Effector memory CD4-positive, alpha-beta T cell (primary cell): ENCODE results near the gene SLC6A1.

ENCODE experiments used
- DNase-seq, 3 donors: peaks; one replicate each; pipeline ENCODE4 v3.0.0-alpha.2; 2020
- H3K27ac ChIP-seq: 2 replicates; pipeline ENCODE4 v1.7.0; 2013; ENCODE audit warnings: mild to moderate bottlenecking, low read length, moderate library complexity; ENCODE audit not compliant: insufficient read depth, poor library complexity, severe bottlenecking
- H3K27me3 ChIP-seq: replicated peaks from 2 replicates; pipeline ENCODE4 v1.7.0; 2013; ENCODE audit warnings: mild to moderate bottlenecking, low read length; ENCODE audit not compliant: insufficient read depth, control insufficient read depth, poor library complexity, severe bottlenecking
- H3K36me3 ChIP-seq: 2 replicates; pipeline ENCODE4 v1.7.0; 2013; ENCODE audit warnings: mild to moderate bottlenecking, low read length, moderate library complexity; ENCODE audit not compliant: control insufficient read depth, insufficient read depth
- H3K4me1 ChIP-seq: 2 replicates; pipeline ENCODE4 v1.7.0; 2013; ENCODE audit warnings: low read length, mild to moderate bottlenecking; ENCODE audit not compliant: control insufficient read depth, insufficient read depth, poor library complexity, severe bottlenecking
- H3K4me3 ChIP-seq: 2 replicates; pipeline ENCODE4 v1.7.0; 2013; ENCODE audit warnings: low read length, low read depth, mild to moderate bottlenecking; ENCODE audit not compliant: insufficient read depth, poor library complexity, severe bottlenecking
- H3K9me3 ChIP-seq: 2 replicates; pipeline ENCODE4 v1.7.0; 2013; ENCODE audit warnings: mild to moderate bottlenecking, low read length, moderate library complexity; ENCODE audit not compliant: control insufficient read depth

Gene SLC6A1

DNA sequence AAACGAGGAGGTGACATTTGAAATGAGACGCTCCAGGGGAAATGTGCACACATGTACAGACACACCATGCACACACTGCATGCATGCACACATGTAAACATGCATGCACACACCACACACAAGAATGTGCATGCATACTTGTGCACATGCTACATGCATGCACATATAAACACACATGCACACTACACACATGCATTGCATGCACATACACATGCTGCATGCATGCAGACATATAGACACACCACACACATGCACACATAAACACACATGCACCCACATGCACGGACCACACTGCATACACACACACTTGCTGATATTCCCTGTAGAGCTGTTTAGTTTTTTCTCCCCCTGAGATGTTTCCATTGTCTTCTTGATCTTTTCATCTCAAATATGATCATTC lies 37.8 kb upstream of the SLC6A1 start:
- Histone ChIP-seq H3K9me3 (no peaks in the 10 kb centered on the region), H3K36me3 (no peaks in the 10 kb centered on the region), H3K4me1 (no peaks in the 10 kb centered on the region), H3K4me3 (no peak overlapping the region), H3K27ac (no peak overlapping the region), H3K27me3 (no peaks in the 10 kb centered on the region)
- DNase-seq, result no peak

- DNase-seq, result no peak
- Histone ChIP-seq H3K4me3 (no peak overlapping the region), H3K27ac (no peak overlapping the region), H3K36me3 (no peaks in the 10 kb centered on the region), H3K27me3 (no peaks in the 10 kb centered on the region), H3K4me1 (no peaks in the 10 kb centered on the region), H3K9me3 (no peaks in the 10 kb centered on the region)
These were observed 36.7 kb upstream of the SLC6A1 start for GRCh38 chr3:10955711-10956453.

DNA sequence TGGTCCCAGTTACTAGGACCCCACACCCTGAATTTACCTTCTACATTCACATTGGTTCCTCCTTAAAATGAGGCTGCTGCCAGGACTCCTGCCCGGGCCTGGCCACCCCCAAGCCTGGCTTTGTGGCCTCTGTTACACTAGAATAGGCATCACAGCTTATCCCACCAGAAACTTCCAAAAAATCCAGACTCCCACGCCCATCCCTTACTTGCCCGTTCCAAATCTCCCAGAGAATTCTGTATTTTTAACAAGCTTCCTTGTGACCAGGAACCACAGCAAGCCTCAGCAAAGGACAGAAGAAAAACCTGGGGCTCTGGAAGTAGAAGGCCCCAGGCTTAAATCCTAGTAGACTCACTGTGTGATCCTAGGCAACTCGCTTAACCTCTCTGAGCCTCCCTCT lies 36.0 kb upstream of the SLC6A1 start:
- no peak for DNase-seq
- Histone ChIP-seq H3K4me3 (no peak overlapping the region), H3K36me3 (no peaks in the 10 kb centered on the region), H3K27ac (no peak overlapping the region), H3K27me3 (no peaks in the 10 kb centered on the region), H3K4me1 (no peaks in the 10 kb centered on the region), H3K9me3 (no peaks in the 10 kb centered on the region)

- H3K9me3 ChIP-seq, result no peaks in the 10 kb centered on the region
- no peak overlapping the region for H3K4me3 ChIP-seq
- no peak for DNase-seq
- no peaks in the 10 kb centered on the region for H3K4me1 ChIP-seq
- no peaks in the 10 kb centered on the region for H3K36me3 ChIP-seq
- no peaks in the 10 kb centered on the region for H3K27me3 ChIP-seq
- no peak overlapping the region for H3K27ac ChIP-seq
These were observed 35.6 kb upstream of the SLC6A1 start for GRCh38 chr3:10956986-10957385.

- H3K9me3 ChIP-seq, result no peaks in the 10 kb centered on the region
- DNase-seq, result no peak
- H3K4me1 ChIP-seq, result no peaks in the 10 kb centered on the region
- H3K36me3 ChIP-seq, result no peaks in the 10 kb centered on the region
- H3K4me3 ChIP-seq, result no peak overlapping the region
- H3K27ac ChIP-seq, result no peak overlapping the region
- no peaks in the 10 kb centered on the region for H3K27me3 ChIP-seq
These were observed 34.4 kb upstream of the SLC6A1 start for GRCh38 chr3:10957976-10958749.

DNA sequence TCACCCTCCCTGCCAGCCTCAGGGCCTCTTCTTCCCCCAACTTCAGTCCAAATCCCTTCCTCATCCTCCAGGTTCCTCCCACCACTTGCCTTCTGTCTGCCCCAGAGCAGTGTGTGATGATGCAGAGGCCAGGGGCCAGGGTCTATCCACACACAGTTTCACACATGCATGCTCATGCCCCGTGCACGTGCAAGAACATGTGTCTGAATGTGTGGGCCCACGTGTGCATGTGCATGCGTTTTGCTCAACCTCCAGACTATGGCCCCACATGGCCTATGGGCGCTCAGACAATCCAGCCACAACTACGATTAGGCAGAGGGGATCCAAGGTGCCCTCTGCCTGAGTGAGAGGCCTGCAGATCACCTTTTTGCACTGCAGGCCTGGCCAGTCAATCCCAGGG lies 32.3 kb upstream of the SLC6A1 start:
- H3K27ac ChIP-seq, result no peak overlapping the region
- H3K36me3 ChIP-seq, result no peaks in the 10 kb centered on the region
- H3K9me3 ChIP-seq, result no peaks in the 10 kb centered on the region
- H3K4me1 ChIP-seq, result no peaks in the 10 kb centered on the region
- DNase-seq, result no peak
- no peak overlapping the region for H3K4me3 ChIP-seq
- no peaks in the 10 kb centered on the region for H3K27me3 ChIP-seq

DNA sequence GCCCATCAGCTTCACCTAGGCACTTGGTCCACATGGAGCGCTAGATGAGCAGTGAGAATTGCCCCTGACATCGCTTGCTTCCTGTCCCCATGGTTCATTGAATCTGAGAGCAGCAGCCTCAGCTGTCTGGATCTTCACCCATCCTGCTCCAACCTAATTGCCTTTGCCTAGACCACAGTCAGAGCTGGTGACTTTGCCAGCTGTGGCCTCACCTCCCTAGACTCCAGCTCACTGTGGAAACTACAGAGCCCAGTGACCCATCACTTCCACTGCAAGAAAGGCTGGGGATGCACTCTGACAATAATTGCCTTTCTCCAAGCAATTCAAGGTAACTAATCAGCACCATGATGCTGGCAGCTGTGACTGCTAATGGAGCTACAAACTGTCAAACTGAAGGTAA lies 30.6 kb upstream of the SLC6A1 start:
- H3K4me1 ChIP-seq, result no peaks in the 10 kb centered on the region
- DNase-seq, result no peak
- H3K27ac ChIP-seq, result no peak overlapping the region
- H3K4me3 ChIP-seq, result no peak overlapping the region
- H3K27me3 ChIP-seq, result no peaks in the 10 kb centered on the region
- no peaks in the 10 kb centered on the region for H3K9me3 ChIP-seq
- no peaks in the 10 kb centered on the region for H3K36me3 ChIP-seq

GRCh38 chr3:10962481-10963036 lies 30.0 kb upstream of the SLC6A1 start:
- Histone ChIP-seq H3K4me3 (no peak overlapping the region), H3K9me3 (no peaks in the 10 kb centered on the region), H3K36me3 (no peaks in the 10 kb centered on the region), H3K27me3 (no peaks in the 10 kb centered on the region), H3K27ac (no peak overlapping the region), H3K4me1 (no peaks in the 10 kb centered on the region)
- DNase-seq, result no peak

GRCh38 chr3:10964537-10965167 lies 27.9 kb upstream of the SLC6A1 start:
- DNase-seq, result no peak
- H3K27ac ChIP-seq, result no peak overlapping the region
- H3K4me3 ChIP-seq, result no peak overlapping the region
- no peaks in the 10 kb centered on the region for H3K36me3 ChIP-seq
- H3K27me3 ChIP-seq, result no peaks in the 10 kb centered on the region
- H3K9me3 ChIP-seq, result no peaks in the 10 kb centered on the region
- no peaks in the 10 kb centered on the region for H3K4me1 ChIP-seq

DNA sequence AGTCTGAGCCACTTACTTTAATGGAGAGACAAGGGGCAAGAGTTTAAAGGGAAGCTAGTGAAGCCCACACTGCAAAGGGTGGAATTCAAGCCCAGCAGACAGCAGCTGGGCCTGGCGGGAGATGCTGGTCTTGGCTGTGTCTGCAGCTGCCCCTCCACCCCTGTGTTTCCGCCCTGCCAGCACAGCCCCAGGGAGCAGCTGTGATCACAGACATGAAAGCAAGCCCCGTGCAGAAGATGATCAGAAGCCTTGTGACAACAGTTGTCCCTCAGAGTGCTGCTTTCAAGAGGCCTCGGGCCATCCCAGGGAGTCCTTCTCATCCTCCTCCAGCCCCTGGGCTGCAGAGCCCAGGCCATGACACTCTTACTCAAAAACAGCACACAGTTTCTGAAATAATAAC lies 24.1 kb upstream of the SLC6A1 start:
- Histone ChIP-seq H3K4me3 (no peak overlapping the region), H3K27me3 (no peaks in the 10 kb centered on the region), H3K27ac (no peak overlapping the region), H3K4me1 (no peaks in the 10 kb centered on the region), H3K36me3 (no peaks in the 10 kb centered on the region), H3K9me3 (no peaks in the 10 kb centered on the region)
- no peak for DNase-seq
